Bronchial epithelial cell (primary cell): Measurements from ENCODE around the gene TCF7L2. TPM values are rescaled to one million over a fixed set of nuclear protein-coding genes. Genes with fewer than 3 reads are reported as not detected.
A peak's percentile ranks its signal among the peaks of the same experiment; 100 is the strongest.

Experiments
- DNase-seq: peaks from one replicate; pipeline ENCODE4 v3.0.0-alpha.2; 2010; ENCODE audit warnings: low read depth
- FAIRE-seq: peaks from 2 replicates; lab custom pipeline; 2011; peaks lifted over from hg19 to GRCh38; lab: Jason Lieb, UNC
- H3K27me3 ChIP-seq: 2 replicates; pipeline ENCODE4 v1.5.1; 2011; ENCODE audit warnings: low read length; ENCODE audit not compliant: control insufficient read depth, insufficient read depth
- H3K36me3 ChIP-seq: 2 replicates; pipeline ENCODE4 v1.5.1; 2011; ENCODE audit warnings: low read length; ENCODE audit not compliant: control insufficient read depth, insufficient read depth
- H3K4me3 ChIP-seq: 2 replicates; pipeline ENCODE4 v1.5.1; 2011; ENCODE audit warnings: mild to moderate bottlenecking, low read depth, low read length, control low read depth
- total RNA-seq: library from RNA; depleted of rRNA; stranded (reverse); fragments of >200 nt; gene quantifications from 2 replicates; pipeline ENCODE4 v1.2.1, GENCODE V29; 2014
- TF ChIP-seq, protein P1 (sequence below): IDR thresholded peaks from 2 replicates; pipeline ENCODE4 v1.5.1; 2011; ENCODE audit warnings: mild to moderate bottlenecking, moderate library complexity, low read length, control low read depth, inconsistent platforms; ENCODE audit not compliant: insufficient read depth, severe bottlenecking

Gene TCF7L2
- total RNA-seq, 1 donor from 2014 or later: 1.1 TPM

DNA sequence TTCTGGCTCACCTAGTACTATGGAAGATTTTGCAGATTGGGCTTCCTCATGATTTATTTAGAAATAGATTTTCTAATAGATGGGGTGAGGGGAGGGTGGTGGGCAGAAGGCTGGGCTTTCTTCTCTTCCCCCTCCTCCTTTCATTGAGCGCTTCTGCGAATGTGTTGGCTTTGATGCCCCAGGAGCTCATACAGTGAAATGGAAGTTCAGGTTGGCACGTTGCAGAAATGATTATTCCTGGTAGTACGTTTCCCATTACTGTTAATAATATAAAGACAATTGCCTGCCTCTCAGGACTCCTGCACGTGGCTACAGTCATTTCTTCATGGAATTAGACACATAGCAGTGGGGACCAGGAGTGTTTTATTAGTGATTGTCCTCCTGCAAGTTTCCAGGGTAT is 39.8 kb downstream of the TCF7L2 start:
- FAIRE-seq: no peak
- TF ChIP-seq, protein P1, sequence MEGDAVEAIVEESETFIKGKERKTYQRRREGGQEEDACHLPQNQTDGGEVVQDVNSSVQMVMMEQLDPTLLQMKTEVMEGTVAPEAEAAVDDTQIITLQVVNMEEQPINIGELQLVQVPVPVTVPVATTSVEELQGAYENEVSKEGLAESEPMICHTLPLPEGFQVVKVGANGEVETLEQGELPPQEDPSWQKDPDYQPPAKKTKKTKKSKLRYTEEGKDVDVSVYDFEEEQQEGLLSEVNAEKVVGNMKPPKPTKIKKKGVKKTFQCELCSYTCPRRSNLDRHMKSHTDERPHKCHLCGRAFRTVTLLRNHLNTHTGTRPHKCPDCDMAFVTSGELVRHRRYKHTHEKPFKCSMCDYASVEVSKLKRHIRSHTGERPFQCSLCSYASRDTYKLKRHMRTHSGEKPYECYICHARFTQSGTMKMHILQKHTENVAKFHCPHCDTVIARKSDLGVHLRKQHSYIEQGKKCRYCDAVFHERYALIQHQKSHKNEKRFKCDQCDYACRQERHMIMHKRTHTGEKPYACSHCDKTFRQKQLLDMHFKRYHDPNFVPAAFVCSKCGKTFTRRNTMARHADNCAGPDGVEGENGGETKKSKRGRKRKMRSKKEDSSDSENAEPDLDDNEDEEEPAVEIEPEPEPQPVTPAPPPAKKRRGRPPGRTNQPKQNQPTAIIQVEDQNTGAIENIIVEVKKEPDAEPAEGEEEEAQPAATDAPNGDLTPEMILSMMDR: no peak
- no peak for DNase-seq
- Histone ChIP-seq H3K4me3 (no peak overlapping the region), H3K36me3 (no peaks in the 10 kb centered on the region), H3K27me3 (no peaks in the 10 kb centered on the region)

DNA sequence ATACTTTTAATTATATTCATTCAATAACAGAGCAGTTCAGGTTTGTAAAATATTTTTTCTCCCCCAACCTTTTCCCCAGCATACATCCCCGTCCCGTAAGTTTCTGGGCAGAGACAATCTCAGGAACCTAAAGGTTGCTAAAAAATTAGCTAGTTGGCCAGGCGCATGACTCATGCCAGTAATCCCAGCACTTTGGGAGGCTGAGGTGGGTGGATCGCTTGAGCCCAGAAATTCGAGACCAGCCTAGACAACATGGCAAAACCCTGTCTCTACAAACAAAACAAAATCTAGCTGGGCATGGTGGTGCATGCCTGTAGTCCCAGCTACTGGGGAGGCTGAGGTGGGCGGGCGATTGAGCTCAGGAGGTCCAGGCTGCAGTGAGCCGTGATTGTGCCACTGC is 40.2 kb downstream of the TCF7L2 start:
- FAIRE-seq: no peak
- TF ChIP-seq, protein P1: no peak
- Histone ChIP-seq H3K27me3 (no peaks in the 10 kb centered on the region), H3K4me3 (no peak overlapping the region), H3K36me3 (no peaks in the 10 kb centered on the region)
- peak; percentile 50 for DNase-seq

DNA sequence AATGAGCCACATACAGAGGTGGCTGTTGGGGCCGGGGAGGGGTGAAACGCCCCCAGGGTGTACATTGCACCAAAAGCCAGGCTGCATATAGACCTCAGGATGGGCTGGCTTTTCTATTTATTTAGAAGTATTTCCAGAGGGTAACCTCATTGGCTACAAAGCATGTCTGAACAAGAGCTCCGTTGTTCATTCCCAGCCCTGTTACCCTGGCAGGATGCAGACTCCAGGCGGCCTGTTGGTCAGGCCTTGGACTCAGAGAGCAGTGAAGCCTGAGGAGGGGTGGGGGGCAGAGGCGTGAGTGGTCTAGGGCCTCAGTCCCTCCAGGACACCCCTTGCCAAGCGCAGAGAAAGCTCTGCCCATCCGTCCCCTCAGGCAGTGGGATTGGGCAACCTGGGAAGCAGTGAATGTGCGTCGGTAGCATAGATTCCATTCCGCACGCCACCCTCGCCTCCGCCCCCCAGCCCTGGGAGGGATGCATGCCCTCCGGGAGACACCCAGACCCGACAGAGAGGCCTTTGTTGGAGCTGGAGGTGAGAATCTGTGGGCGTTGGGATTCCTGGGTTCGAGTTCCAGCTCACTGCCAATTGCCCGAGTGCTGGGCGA is 41.9 kb downstream of the TCF7L2 start:
- DNase-seq (peak; percentile 61), FAIRE-seq (no peak)
- Histone ChIP-seq H3K4me3 (no peak overlapping the region), H3K36me3 (no peaks in the 10 kb centered on the region), H3K27me3 (no peaks in the 10 kb centered on the region)
- TF ChIP-seq, protein P1: no peak

DNA sequence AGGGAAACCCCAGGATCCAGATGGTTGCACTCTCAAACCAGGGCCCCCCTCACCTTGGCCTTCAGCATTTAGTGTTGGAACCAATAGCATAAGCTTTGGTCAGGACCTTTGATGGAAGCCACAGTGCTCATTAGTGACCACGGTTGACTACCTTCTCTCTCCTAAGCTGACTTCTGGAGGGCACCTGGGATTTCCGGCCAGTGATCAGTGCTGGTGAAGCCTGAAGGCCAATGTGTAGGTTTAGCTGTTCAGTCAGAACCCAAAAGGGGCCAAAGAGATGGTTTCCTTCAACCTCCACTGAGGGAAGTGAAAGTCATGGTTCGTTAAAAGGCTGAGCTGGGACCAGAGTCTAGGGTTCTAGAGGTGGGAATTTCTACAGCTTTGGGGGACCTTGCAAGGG is 46.4 kb downstream of the TCF7L2 start:
- FAIRE-seq (no peak), DNase-seq (no peak)
- no peaks in the 10 kb centered on the region for H3K27me3 ChIP-seq
- H3K4me3 ChIP-seq: no peak overlapping the region
- no peaks in the 10 kb centered on the region for H3K36me3 ChIP-seq
- TF ChIP-seq, protein P1: no peak

DNA sequence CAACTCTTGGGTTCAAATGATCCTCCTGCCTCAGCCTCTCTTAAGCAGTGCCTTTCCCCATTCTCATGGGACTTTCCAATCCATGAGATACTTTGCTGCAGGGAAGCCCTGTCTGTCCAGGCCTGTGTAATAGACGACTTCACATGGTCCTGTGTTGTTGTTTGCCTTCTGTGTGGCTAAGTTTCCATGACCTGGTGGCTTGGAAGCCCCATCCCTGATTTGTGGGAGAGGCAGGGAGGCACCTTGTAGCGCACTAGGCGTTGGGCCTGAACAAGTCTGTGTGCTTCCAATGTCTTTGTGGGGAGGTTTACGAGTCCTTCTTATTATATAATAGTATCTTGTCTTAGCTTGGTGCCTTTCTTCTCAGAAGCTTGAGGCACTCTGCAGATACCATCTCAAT is 49.1 kb downstream of the TCF7L2 start:
- TF ChIP-seq, protein P1: no peak
- DNase-seq: no peak
- FAIRE-seq: no peak
- H3K4me3 ChIP-seq: no peak overlapping the region
- H3K27me3 ChIP-seq: no peaks in the 10 kb centered on the region
- H3K36me3 ChIP-seq: no peaks in the 10 kb centered on the region

DNA sequence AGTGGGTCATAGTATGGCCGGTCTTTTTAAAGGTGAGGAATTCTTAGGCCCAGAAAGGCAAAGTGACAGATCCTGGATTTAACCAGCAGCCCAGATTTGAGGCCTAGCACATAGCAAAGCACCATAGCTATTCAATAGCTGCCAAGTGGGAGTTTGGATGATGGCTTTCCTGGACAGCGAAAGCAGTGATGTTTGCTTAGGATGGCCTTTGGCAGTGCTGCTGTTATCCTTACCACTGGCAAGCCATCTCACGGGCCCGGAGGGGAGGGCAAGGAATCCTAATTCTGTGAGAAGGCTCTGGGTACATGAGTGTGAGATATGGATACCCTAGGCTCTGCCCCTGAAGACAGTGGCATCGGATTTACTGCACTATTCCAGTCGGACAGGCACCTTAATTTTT is 50.4 kb downstream of the TCF7L2 start:
- DNase-seq (no peak), FAIRE-seq (no peak)
- TF ChIP-seq, protein P1: no peak
- Histone ChIP-seq H3K4me3 (no peak overlapping the region), H3K27me3 (no peaks in the 10 kb centered on the region), H3K36me3 (no peaks in the 10 kb centered on the region)
